RWPE1 (cell line): Measurements from ENCODE around the gene TBC1D8B.

Experiments
- CTCF ChIA-PET: fragments of 350-600 bp; sonication (Branson Sonifier 250); formaldehyde crosslinking; extraction: SDS; loops from one replicate; lab custom pipeline; 2021; lab: Yijun Ruan, JAX
- POLR2A ChIA-PET: fragments of 400-600 bp; formaldehyde crosslinking; extraction: SDS; loops from one replicate; lab custom pipeline; 2020; ENCODE audit warnings: antibody characterized with exemption; ENCODE audit not compliant: low non-redundant PET; lab: Yijun Ruan, JAX
- DNase-seq: peaks from one replicate; pipeline ENCODE4 v3.0.0; 2012; ENCODE audit warnings: low spot score
- H3K27ac ChIP-seq: fragments of 450-650 bp; 2 replicates; pipeline ENCODE4 v1.5.1; 2017
- CTCF ChIP-seq: fragments of 450-650 bp; conservative IDR thresholded peaks from 2 replicates; pipeline ENCODE4 v1.5.1; 2017; ENCODE audit warnings: low read depth, mild to moderate bottlenecking

TBC1D8B gene

GRCh38 chrX:106897259-106897658 lies 94.8 kb downstream of the TBC1D8B start:
- H3K27ac ChIP-seq, result no peak overlapping the region
- no peak for DNase-seq
- CTCF ChIA-PET, result interaction anchor here (0.6 kb wide), 1 partner anchor 518 kb away, joined by 3 read pairs; no protein-coding TSS in a partner anchor
- POLR2A ChIA-PET, result no interaction called here
- no peak for TF ChIP-seq CTCF

GRCh38 chrX:106898462-106898861 lies 96.0 kb downstream of the TBC1D8B start:
- TF ChIP-seq CTCF, result no peak
- ChIA-PET POLR2A (no interaction called here), CTCF (interaction anchor here (0.6 to 0.9 kb wide), 3 partner anchors 52 to 153 kb away, joined by 3 to 4 read pairs (median 3); no protein-coding TSS in a partner anchor)
- no peak overlapping the region for H3K27ac ChIP-seq
- DNase-seq, result peak; percentile 20

- ChIA-PET CTCF (interaction anchor here (0.6 kb wide), 1 partner anchor 9 kb away, joined by 5 read pairs; no protein-coding TSS in a partner anchor), POLR2A (no interaction called here)
- no peak for DNase-seq
- no peak for TF ChIP-seq CTCF
- H3K27ac ChIP-seq, result no peak overlapping the region
Measured at GRCh38 chrX:106899276-106899675, 96.8 kb downstream of the TBC1D8B start.

- ChIA-PET POLR2A (no interaction called here), CTCF (interaction anchor here (0.6 kb wide), 1 partner anchor 9 kb away, joined by 5 read pairs; no protein-coding TSS in a partner anchor)
- H3K27ac ChIP-seq, result no peak overlapping the region
- DNase-seq, result no peak
- TF ChIP-seq CTCF, result no peak
Measured at GRCh38 chrX:106899841-106900240, 97.4 kb downstream of the TBC1D8B start.

- no peak for DNase-seq
- POLR2A ChIA-PET, result no interaction called here
- CTCF ChIA-PET, result no interaction called here
- H3K27ac ChIP-seq, result no peak overlapping the region
- TF ChIP-seq CTCF, result no peak
Measured at GRCh38 chrX:106901341-106901740, 98.9 kb downstream of the TBC1D8B start.

- ChIA-PET CTCF (no interaction called here), POLR2A (no interaction called here)
- H3K27ac ChIP-seq, result no peak overlapping the region
- DNase-seq, result no peak
- no peak for TF ChIP-seq CTCF
Measured at GRCh38 chrX:106901781-106902219, 99.3 kb downstream of the TBC1D8B start.
